Activated B cell treated with CpG ODN at 0.5 μM for 24 hours (primary cell): Measurements from ENCODE around the gene CSNK2A3. TPM values are rescaled to one million over a fixed set of nuclear protein-coding genes. Genes with fewer than 3 reads are reported as not detected.

Source experiments
- ATAC-seq: fragments of 200-7000 bp; cut with Tn5 transposase; one replicate; pipeline ENCODE4 v1.10.0; 2021; ENCODE audit warnings: low read depth, mild to moderate bottlenecking, moderate library complexity
- CTCF ChIA-PET: fragments of 350-600 bp; sonication (Branson Sonifier 250); formaldehyde crosslinking; loops from one replicate; lab custom pipeline; 2021; ENCODE audit warnings: antibody characterized with exemption; lab: Charles Lee
- POLR2A ChIA-PET: fragments of 350-600 bp; sonication (Branson Sonifier 250); formaldehyde crosslinking; loops from one replicate; lab custom pipeline; 2021; ENCODE audit warnings: antibody characterized with exemption; lab: Charles Lee
- DNase-seq: peaks from one replicate; pipeline ENCODE4 v3.0.0; 2022
- H3K27ac Mint-ChIP-seq: one replicate; pipeline ENCODE4 v1.8.0; 2020; ENCODE audit warnings: mixed read lengths
- H3K27me3 Mint-ChIP-seq: one replicate; pipeline ENCODE4 v1.8.0; 2021; ENCODE audit warnings: mixed read lengths
- H3K36me3 Mint-ChIP-seq: one replicate; pipeline ENCODE4 v1.8.0; 2021; ENCODE audit warnings: low read depth, mixed read lengths
- H3K4me1 Mint-ChIP-seq: one replicate; pipeline ENCODE4 v1.8.0; 2021; ENCODE audit warnings: mixed read lengths
- H3K4me3 Mint-ChIP-seq: one replicate; pipeline ENCODE4 v1.8.0; 2020; ENCODE audit warnings: mild to moderate bottlenecking, mixed read lengths
- H3K9me3 Mint-ChIP-seq: one replicate; pipeline ENCODE4 v1.8.0; 2020; ENCODE audit warnings: mixed read lengths
- intact Hi-C: fragments of 100-400 bp; cut with micrococcal nuclease; formaldehyde crosslinking; loops from one replicate; pipeline ENCODE4 v1.15.1; 2024
- total RNA-seq: library from RNA; stranded (reverse); gene quantifications from 2 replicates; pipeline ENCODE4 v1.2.3, GENCODE V29; 2022
- TF ChIP-seq, protein P1 (sequence below): fragments of 200-600 bp; IDR thresholded peaks from one replicate; pipeline ENCODE4 v1.8.0; 2022; ENCODE audit warnings: antibody characterized with exemption, mild to moderate bottlenecking

The CSNK2A3 gene
- total RNA-seq, 1 donor from 2014 or later: 0.24 TPM

DNA sequence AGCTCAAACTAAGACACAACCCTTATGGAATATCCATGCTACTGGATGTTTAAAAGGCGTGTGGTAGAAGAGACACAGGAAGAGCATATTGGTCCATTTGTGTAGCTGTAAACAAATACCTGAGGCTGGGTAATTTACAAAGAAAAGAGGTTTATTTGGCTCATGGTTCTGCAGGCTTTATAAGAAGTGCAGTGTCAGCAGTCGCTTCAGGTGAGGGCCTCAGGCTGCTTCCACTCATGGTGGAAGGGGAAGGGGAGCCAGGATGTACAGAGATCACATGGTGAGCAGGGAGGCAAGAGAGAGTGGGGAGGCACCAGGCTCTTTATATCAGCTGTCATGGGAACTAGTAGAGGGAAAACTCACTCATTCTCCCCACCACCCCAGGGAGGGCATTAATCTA lies 31.8 kb upstream of the CSNK2A3 start:
- CTCF ChIA-PET: no interaction called here
- Mint-ChIP-seq H3K4me3 (no peak overlapping the region), H3K27ac (no peak overlapping the region), H3K36me3 (no peaks in the 10 kb centered on the region), H3K4me1 (no peaks in the 10 kb centered on the region), H3K9me3 (no peaks in the 10 kb centered on the region), H3K27me3 (no peaks in the 10 kb centered on the region)
- DNase-seq (no peak), ATAC-seq (no peak)
- TF ChIP-seq, protein P1, sequence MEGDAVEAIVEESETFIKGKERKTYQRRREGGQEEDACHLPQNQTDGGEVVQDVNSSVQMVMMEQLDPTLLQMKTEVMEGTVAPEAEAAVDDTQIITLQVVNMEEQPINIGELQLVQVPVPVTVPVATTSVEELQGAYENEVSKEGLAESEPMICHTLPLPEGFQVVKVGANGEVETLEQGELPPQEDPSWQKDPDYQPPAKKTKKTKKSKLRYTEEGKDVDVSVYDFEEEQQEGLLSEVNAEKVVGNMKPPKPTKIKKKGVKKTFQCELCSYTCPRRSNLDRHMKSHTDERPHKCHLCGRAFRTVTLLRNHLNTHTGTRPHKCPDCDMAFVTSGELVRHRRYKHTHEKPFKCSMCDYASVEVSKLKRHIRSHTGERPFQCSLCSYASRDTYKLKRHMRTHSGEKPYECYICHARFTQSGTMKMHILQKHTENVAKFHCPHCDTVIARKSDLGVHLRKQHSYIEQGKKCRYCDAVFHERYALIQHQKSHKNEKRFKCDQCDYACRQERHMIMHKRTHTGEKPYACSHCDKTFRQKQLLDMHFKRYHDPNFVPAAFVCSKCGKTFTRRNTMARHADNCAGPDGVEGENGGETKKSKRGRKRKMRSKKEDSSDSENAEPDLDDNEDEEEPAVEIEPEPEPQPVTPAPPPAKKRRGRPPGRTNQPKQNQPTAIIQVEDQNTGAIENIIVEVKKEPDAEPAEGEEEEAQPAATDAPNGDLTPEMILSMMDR: no peak
- intact Hi-C loops: no loop called here
- POLR2A ChIA-PET: no interaction called here

DNA sequence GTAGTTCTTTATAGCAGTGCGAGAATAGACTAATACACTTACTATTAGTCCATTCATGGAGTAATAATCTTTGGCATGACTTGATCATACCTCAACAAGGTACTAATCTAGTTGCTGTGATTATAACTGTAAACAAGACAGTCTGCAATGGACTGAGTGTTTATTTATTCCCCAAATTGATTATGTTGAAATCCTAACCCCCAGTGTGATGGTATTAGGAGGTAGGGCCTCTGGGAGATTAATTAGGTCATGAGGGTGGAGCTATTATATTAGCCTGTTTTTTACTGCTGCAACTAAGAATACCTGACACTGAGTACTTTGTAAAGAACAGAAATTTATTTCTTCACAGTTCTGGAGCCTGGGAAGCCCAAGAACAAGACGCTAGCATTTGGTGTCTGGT lies 30.9 kb upstream of the CSNK2A3 start:
- POLR2A ChIA-PET: no interaction called here
- no peak for ATAC-seq
- Mint-ChIP-seq H3K27me3 (no peaks in the 10 kb centered on the region), H3K4me1 (no peaks in the 10 kb centered on the region), H3K27ac (no peak overlapping the region), H3K36me3 (no peaks in the 10 kb centered on the region), H3K9me3 (no peaks in the 10 kb centered on the region), H3K4me3 (no peak overlapping the region)
- intact Hi-C loops: no loop called here
- DNase-seq: no peak
- TF ChIP-seq, protein P1: no peak
- CTCF ChIA-PET: no interaction called here

DNA sequence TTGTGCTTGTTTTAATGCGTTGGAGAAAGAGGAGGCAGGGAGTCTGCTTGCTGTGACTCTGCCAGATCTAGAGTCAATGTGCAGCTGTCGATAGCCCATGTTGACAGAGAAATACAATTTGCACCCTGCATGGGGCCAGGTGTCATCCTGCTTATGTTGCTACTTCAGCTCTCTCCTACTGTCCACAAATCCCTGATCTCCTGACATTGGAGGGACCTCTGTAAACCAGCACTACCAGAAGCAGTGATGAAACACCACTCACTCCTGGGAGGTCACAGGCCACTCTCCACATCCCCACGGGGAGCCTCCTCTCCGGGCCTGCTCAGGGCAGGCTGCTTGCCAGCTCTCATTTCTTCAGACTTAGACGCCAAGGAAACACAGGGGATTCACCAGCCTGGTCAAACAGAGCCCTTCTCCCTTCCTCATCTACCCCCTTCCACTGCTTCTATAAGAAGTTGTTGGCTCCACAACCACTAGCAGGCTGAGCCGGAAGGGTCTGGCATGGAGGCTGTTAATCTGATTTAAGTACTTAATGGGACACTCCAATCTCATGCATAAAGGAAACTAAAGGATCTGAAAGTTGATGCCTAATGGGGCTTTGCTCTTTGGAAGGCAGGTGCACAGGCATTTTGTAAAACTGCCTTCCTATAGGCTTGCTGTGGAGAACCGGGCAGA lies 29.9 kb upstream of the CSNK2A3 start:
- TF ChIP-seq, protein P1: no peak

DNA sequence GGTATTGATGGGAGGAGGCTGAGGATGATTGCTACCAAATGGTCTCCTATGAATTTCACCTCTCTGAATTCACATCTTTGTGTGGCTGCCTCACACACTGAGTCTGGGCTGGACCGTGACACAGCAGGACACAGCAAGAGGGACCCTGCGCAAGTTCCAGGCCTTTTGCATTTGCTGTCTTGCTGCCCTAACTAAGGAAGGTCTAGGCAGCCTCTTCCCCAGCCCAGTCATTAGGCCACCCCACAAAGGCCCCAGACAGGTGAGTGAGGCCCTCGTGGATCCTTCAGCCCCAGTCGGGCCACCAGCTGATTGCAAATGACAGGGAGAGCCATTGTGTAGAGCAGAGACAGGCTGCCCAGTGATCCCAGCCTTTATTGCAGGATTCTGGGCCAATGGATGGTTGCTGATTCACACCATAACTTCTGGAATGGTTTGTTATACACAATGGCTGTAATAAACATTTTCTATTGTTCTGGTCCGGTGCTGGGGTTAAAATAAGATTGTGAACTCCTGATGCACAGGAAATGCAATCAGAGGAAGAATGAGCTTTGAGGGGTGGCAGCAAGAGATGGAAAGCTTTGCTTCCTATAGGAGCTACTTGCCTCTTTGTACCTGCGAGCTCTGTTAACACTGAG lies 28.5 kb upstream of the CSNK2A3 start:
- no peak for DNase-seq
- intact Hi-C loops: no loop called here
- Mint-ChIP-seq H3K4me1 (no peaks in the 10 kb centered on the region), H3K9me3 (no peaks in the 10 kb centered on the region), H3K27me3 (no peaks in the 10 kb centered on the region), H3K27ac (no peak overlapping the region), H3K4me3 (no peak overlapping the region), H3K36me3 (no peaks in the 10 kb centered on the region)
- POLR2A ChIA-PET: no interaction called here
- CTCF ChIA-PET: no interaction called here
- TF ChIP-seq, protein P1: no peak
- no peak for ATAC-seq

More for the DNA sequence above, 29.9 kb upstream of the CSNK2A3 start:
- ATAC-seq: no peak
- H3K4me3 Mint-ChIP-seq: no peak overlapping the region
- no peaks in the 10 kb centered on the region for H3K27me3 Mint-ChIP-seq
- no peak overlapping the region for H3K27ac Mint-ChIP-seq
- ChIA-PET POLR2A (no interaction called here), CTCF (no interaction called here)
- DNase-seq: no peak
- intact Hi-C loops: no loop called here
- H3K36me3 Mint-ChIP-seq: no peaks in the 10 kb centered on the region
- H3K4me1 Mint-ChIP-seq: no peaks in the 10 kb centered on the region
- no peaks in the 10 kb centered on the region for H3K9me3 Mint-ChIP-seq

DNA sequence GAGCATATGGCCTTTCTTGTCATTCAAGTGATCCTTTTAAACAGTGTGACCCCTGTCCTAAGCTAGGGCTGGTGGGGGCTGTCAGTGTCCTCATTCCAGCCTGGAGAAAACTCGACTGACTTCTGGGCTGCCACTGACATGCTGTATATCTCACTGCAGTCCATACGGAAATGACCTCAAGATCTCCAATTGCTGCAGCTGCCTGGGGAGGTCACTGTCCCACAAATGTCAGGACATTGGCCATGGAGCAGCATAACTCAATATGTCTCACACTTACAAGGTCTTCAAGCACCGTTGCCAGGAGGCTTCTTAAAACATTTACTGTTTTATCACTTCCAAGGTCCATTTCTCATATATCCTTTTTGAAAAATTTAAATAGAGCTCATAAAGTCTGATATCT lies 27.8 kb upstream of the CSNK2A3 start:
- TF ChIP-seq, protein P1: no peak
- Mint-ChIP-seq H3K4me1 (no peaks in the 10 kb centered on the region), H3K4me3 (no peak overlapping the region), H3K27me3 (no peaks in the 10 kb centered on the region), H3K36me3 (no peaks in the 10 kb centered on the region), H3K9me3 (no peaks in the 10 kb centered on the region), H3K27ac (no peak overlapping the region)
- POLR2A ChIA-PET: no interaction called here
- ATAC-seq: no peak
- CTCF ChIA-PET: no interaction called here
- no peak for DNase-seq
- intact Hi-C loops: no loop called here
